GM18907 (cell line): Measurements from ENCODE around the gene IMP4.

Source experiments
- ATAC-seq: cut with Tn5 transposase; IDR thresholded peaks from one replicate; pipeline ENCODE4 v1.9.1; 2021; ENCODE audit warnings: mild to moderate bottlenecking, moderate library complexity; ENCODE audit not compliant: unreplicated experiment

IMP4 gene

DNA sequence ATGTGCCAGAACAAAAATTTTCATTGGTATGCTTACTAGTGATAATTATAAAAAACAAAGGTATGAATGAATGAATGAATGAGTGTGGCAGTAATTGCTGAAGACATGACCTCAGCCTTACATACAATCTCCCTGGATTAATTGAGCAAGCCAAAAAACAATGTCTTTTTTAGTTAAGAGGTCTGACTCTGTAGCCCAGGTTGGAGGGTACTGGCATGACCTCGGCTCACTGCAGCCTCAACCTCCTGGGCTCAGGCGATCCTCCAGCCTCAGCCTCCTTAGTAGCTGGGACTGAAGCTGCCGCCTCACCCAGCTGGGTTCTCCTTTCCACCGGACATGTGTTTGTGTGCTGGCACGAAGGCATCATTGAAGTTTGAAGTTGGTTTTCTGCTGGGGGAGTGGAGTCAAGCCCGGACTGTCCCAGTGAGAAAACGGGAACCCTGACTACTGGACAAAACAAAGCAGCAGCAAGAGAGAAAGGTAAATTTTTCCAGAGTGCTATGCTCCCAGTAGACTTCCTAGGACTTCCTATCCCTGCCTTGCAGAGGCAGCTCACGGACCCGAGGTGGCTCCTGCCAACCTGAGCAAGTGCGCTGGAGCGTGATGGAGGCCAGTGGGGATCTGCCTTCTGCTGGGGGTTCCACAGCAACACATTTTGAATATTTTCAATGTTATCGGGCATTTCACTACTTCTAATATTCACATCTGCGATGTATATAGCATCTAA, 6.4 kb upstream of the IMP4 start:
- no peak for ATAC-seq

DNA sequence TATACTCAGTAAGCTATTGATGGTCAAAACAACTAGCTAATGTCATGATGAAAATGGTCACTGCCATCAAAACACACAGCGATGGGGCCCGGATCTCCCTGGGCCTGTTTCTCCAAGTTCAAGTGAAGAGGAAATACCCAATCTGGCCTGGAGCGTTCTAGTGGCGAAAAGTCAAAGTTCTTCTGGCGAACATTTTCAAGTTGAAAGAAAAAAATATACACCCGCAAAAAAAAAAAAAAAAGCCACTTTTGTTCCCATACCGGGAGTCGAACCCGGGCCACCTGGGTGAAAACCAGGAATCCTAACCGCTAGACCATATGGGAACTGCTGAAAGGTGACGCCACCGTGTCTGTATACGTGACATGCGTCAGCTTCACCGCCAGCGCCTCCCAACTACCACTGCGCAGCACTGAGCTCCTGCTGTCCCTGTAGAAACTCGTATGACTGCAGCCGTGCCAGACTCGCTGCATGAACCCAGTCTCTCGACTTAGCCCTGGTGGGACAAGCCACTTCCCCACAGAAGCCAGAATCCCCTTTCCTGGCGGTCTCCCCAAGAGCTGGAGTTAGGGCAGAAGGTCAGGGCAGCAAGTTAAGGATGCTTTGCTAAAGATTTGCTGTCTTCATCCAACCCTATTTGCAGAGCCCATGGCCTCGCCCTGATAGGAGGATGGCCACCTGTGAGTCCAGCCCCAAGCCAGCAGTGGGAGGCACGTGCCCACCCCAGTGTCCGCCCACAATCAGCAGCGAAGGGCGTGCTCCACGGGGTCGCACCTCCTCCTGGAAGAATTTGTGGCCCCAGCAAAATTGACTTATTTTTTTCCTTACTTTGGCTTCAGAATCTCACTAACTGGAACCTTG, 5.6 kb upstream of the IMP4 start:
- no peak for ATAC-seq

DNA sequence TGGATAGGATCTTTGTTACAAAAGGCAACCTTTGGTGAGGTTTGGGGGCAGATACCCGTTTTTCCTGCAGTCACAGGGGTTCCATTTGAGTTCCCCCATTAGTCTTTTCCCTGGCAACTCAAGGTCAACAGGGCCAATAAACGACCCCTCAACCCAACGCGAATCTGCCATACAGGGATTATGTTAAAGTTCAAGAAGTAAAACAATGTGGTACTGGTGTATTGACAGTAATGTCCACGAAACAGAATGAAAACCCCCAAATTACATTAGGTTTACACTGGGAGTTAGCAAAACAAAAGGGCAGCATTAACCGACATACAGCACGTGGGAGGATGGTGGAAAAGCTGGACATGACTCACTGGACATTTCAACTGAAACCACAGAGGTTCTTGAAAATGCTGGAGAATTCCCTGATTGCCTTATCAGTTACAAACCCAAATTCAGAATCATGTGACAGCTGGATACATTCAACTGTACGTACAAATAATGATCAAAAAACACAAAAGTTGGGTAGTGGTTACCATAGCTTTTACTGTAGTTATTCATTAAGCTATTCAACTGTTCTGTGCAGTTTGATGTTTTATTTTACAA, 4.9 kb upstream of the IMP4 start:
- ATAC-seq = no peak

DNA sequence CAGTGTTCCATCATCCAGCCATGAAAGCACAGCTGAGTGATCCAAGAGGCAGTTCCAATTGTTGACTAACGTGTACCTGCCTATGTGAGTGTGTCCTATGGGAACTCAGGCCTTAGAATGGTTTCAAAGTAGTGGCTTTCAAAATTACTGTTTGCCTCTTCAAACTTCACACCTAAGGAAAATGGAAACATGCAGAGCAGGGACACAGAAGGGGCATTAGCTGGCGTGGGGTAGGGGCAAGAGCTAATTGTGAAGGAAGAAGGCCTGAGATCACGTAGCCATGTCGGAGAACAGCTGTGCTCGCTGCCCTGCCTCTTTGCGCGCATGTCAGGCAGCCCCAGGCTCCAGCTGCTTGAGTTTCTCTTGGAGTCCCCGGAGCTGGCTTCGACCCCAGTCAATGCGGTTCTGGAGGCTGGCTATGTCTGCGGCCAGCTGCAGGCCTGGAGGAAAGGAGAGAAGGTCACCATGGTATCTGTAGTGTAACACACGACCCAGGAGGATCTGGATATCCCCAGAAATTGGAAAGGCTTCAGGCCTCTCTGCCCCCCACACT, 3.8 kb upstream of the IMP4 start:
- no peak for ATAC-seq

DNA sequence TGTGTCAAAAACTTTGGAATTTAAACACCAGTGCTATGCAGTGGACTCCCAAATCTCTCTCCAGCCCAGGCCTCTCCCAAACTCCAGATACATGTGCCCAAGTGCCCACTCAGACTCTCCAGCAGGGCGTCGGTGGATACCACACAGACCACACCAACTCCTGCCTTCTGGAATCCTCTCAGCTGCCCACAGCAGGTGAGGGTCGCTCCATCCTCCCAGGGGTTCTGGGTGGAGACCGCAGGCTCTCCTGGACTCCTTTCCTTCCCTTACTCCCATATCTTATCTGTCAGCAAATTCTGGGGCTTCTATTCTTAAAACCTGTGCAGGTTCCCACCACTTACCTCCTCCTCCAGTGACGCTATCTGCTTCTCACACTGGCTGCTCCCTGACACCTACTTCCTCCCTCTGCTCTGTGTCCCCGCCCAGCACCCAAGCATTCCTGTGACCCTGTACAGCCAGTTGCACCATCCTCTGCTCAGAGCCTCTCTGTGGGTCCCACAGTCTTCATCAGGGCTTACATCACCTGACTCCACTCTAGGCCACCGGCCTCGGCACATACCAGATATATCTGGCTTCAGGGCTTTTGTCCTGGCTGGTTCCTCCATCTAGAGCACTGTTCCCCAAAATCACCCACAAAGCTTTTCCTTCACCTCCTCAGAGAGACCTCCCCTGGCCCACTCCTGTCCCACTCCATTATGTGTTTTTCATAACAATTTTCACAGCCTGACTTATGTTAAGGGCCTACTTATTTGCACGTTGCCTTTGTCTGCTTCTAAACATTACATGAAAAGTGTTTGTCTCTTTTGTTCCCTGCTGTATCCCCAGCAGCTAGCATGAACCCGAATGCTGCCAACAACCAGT, 2.6 kb upstream of the IMP4 start:
- ATAC-seq = no peak

DNA sequence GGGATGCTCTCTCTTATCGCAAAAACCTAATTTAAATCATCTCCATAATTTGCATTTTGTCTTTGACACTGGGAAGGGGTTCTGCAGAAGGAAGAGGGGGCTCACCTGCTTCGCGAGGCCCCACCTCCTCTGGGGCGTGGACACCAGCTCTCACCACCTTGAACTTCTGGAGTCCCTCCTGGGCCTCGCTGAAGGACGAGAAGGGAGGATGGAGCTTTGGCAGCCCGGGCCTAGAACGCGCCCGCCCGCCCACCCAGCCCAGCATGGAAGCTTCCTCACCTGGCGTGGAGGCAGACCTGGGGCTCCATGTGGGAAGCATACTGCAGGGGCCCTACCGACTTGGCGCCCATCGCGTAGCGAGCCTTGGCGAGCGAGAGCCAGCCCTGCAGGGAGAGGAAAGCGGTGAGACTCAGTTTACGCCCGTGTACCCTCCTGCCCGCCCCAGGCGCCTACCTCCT, 1.1 kb upstream of the IMP4 start:
- peak; percentile 8 for ATAC-seq

DNA sequence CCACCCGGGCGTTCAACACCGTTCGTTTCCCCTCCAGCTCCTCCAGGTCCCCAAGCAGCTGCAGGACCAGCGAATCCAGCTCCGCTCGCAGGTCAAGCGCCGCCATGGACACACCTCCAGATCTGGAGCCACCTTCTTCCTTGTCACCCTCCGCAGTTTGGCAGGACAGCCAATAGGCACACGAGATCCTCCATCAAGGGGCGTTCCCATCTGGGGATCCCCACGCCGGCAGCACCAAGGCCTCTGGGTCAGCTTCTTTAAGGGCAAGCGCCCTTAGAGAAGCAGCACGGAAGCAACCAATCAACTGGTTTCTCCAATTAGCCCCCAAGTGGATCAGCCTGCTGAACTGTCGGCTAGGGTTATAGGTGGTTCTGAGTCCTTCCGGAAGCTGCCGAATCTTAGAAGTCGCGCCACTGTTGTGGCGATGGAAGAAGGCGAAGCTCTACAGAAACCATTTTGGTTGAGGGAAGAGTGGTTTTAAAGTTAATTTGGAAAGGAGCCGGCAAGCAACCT, 621 bp upstream of the IMP4 start:
- peak; percentile 85 for ATAC-seq

DNA sequence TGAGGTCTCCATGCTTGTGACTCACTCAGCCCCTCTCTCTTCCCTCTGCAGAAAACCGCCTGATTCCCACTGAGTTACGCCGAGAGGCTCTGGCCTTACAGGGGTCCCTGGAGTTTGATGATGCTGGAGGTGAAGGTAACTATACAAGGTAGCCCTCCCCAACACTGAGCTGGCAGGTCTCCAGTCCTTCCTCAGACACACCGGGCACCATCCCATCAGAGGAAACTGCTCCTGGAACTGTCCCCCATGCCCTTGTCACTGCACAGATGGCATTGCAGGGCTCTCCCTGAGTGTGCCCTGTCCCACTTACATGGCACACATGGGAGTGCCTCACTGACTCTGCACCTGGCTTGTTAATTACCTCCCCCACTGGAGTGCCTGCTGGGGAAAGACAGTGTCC, 1.9 kb downstream of the IMP4 start:
- ATAC-seq = no peak

DNA sequence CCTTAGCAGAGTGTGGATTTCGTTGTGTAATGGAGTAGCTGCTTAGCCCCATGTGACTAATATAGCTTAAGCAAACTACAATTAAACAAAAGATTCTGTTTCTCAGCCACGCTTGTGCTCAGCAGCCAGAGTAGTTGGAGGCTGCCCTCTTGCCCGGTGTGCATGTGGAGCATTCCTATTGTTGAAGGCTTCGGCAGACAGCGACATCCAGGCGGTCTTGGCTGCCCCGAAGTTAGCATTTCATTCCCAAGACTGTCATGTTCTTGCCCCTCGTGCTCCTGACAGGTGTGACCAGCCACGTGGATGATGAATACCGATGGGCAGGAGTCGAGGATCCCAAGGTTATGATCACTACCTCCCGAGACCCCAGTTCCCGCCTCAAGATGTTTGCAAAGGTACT, 2.4 kb downstream of the IMP4 start:
- no peak for ATAC-seq

DNA sequence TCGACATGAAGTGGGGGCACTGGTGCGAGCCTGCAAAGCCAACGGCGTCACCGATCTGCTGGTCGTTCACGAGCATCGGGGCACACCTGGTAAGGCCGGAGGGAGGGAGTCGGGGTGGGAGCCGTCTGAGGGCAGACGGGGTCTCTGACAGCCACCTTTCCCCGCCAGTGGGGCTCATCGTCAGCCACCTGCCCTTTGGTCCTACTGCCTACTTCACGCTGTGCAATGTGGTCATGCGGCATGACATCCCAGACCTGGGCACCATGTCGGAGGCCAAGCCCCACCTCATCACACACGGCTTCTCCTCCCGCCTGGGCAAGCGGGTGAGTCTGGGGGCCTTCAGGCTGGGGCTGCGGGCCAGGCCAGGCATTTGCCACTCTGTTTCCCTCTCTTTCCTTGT, 2.9 kb downstream of the IMP4 start:
- ATAC-seq = no peak

DNA sequence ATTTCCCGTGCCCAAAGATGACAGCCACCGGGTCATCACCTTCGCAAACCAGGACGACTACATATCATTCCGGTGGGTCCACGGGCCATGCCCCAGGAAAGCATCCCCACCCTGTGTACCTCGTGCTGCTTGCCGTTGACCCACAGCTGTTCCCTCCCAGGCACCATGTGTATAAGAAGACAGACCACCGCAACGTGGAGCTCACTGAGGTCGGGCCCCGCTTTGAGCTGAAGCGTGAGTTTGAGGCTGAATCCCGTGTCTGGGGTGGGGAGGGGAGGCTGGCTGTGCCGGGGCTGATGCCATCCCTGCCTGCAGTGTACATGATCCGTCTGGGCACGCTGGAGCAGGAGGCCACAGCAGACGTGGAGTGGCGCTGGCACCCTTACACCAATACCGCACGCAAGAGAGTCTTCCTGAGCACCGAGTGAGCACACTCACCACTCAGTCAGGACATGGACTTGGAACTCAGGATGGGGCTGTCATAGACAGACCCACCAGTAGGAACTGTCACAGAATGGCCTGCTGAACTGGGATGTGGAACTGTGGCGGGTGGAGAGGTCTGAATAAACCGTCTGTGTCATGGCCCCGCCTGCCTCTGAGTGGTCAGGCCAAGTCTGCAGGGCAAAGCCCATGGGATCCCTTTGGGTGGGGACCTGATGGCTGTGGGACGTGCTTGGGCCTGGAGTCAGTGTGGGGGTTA, 3.5 kb downstream of the IMP4 start:
- ATAC-seq = no peak

DNA sequence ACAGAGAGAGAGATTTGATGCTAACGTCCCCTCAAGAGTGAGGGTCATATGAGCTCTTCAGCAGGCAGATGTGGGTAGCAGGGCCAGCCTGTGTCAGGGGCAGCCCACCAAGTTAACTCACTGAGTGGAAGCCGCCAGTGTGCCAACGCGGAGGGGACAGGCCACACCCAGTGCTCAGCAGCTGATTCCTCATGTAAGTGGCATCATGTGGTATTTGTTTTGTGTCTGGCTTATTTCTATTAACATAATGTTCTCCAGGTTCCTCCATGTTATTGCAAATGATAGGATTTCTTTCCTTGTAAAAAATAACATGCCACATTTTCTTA, 4.0 kb downstream of the IMP4 start:
- ATAC-seq = no peak

DNA sequence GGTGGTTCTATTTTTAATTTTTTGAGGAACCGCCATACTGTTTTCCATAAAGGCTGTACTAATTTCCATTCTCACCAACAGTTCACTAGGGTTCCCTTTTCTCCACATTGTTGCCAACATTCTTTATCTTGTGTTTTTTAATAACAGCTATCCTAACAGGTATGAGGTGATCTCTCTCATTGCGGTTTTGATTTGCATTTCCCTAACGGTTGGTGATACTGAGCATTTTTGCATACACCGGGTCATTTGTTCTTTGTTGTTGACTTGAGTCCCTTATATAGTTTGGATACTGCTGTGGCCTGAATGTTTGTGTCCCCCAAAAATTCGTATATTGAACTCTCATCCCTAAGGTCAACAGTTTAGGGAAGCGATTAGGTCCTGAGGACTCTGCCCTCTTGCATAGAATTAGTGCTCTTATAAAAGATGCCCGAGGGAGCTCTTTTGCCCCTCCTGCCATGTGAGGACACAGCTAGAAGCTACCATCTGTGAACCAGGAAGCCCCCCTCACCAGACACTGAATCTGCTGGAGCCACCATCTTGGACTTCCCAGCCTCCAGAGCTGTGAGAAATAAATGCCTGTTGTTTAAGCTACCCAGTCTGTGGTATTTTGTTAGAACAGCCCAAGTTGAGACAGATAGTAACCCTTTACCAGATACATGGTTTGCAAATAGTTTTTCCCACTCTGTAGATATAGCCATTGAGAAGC, 4.7 kb downstream of the IMP4 start:
- ATAC-seq = no peak

DNA sequence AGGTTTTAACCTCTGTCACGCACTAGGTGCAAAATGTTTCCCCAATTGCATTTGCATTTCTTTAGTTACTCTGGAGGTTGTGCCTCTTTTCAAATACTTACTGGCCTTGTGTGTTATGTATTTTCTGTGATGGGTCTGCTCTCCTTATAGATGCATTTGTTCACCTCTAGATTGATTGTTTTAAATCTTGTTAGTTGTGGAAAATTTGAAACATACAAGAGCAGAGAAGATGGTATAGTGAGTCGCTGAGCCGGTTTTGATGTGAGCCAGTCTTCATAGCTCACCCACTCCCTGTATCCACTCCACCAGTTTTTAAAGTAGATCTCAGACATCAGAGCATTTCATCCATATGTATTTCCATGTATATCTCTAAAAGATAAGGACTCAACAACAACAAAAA, 6.5 kb downstream of the IMP4 start:
- no peak for ATAC-seq

DNA sequence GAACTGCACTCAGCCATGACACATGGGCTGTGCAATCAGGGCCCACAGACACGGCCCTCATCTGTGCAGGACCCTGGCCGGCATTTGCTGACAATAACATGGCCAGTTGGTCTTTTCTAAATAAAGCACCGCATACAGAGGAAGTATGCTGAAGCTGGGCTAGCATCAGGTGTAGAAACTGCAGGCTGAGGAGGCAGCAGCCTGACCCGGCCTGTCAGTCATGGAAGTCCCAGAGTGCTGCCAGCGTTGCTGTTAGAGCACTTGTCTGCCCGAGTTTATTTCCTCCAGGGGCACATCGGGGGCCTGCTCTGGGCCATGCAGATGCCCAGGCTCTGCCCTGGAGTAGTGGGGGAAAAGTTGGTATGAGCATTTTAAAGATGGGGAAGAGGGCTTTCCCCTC, 9.0 kb downstream of the IMP4 start:
- ATAC-seq = no peak

DNA sequence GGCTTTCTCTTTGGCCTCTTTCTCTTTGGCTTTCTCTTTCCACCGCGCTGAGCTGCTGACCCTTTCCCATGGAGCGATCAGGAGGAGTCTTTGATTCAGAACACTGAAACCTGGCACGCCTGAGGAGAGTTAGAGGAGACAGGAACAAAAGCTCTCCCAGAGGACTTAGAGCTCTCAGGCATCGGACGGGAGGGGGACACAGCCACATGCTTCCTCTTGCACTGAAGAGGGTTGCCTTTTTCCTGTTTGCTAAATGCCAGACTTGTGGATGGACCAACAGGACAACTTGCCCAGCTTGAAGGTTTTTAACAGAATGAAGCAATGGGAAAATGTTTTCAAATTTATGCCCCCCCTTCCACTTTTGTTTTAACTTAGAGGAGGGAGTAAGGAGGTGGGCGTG, 9.5 kb downstream of the IMP4 start:
- no peak for ATAC-seq

DNA sequence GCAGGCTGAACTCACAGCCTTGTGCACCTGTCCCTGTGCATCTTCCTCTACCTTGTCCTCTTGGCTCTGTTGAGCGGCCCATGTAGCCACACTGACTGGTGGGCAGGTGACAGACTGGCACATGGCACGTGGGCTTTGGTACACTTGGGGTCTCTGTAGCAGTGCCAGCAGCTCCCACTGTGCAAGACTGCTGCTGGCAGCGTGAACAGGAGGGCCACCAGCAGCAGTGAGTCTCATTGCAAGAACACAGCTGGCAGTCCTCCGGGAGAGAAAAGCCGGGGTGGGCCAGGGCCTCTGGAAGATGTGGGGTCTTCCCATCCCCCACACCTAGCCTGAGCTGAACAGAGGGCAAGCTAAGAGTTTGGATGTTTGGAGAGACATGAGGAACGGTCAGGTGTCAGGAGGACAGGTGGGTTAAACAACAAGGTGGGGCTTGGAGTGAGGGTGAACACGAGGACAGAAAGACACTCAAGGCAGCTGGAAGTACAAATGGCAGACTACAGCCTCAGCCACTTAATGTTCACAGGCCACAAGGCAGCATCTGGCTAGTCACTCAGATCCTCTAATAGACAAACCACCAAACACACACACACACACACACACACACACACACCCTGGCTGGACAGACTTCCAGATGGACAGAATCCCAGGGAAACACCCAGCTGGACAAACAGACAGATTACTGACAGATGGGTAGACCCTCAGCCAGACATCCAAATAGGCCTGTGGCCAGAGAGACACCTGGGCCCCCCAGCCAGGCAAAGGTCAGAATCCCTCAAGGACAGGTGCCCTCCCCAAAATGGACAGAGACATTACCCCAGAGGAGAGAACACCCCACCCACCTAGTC, 10.8 kb downstream of the IMP4 start:
- ATAC-seq = no peak

DNA sequence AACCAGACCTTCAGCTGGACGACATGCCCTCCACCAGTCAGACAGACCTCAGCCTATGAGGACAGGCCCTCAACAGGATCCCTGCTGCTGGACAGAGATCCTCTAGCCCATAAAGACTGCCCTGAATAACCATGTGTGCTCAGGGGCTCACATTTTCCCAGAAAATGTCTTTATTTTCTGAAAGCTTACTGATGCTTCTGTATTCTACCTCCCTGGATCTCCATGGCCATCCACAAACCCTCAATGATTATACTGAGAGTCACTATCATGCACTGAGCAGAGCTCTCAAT, 11.4 kb downstream of the IMP4 start:
- ATAC-seq = no peak

DNA sequence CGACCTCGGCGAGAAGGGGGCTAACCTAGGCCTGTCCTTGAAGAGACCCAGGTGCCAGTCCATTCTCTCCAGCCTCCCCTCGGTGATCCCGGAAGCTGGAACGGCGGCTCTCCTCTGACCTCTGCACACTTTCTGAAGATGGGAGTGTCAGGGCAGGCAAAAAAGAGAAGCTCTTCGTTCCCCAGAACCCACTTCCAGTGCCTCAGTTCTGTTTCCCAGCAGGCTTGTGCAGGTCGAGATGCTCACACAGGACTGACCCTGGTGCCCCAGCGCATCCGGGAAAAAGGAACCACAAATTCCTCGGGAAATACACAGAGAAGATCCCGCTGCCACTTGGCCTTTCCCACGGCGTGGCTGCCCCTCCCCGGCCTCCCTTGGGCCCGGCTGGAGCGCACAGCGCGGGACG, 12.5 kb downstream of the IMP4 start:
- ATAC-seq = no peak
